Right lobe of liver (tissue), 6 donors: ENCODE data around the gene DLX3. TPM values are rescaled to one million over a fixed set of nuclear protein-coding genes. Genes with fewer than 3 reads are reported as not detected.

Source experiments
- ATAC-seq, 4 donors: fragments of 200-7000 bp; cut with Tn5 transposase; one replicate each; pipeline ENCODE4 v1.9.1; 2020; ENCODE audit warnings: mild to moderate bottlenecking in 4 of 4, moderate library complexity in 4 of 4
- DNase-seq, 3 donors: peaks; one replicate each; pipeline ENCODE4 v3.0.0-alpha.2; 2020
- H3K27ac ChIP-seq, 3 donors: fragments of 200-600 bp; one replicate each; pipeline ENCODE4 v1.8.0; 2022
- H3K27me3 ChIP-seq, 2 donors: fragments of 200-600 bp; one replicate each; pipeline ENCODE4 v1.8.0; 2022
- H3K36me3 ChIP-seq, 4 donors: fragments of 200-600 bp; sonication (generic) in 1 of 4; one replicate each; pipeline versions ENCODE4 v1.5.1 to v1.8.0; 2017 to 2022; ENCODE audit warnings: control low read depth in 1 of 4
- H3K4me1 ChIP-seq, 4 donors: fragments of 200-600 bp; sonication (generic) in 1 of 4; one replicate each; pipeline versions ENCODE4 v1.5.1 to v1.8.0; 2017 to 2022; ENCODE audit warnings: control low read depth in 1 of 4
- H3K4me3 ChIP-seq, 3 donors: fragments of 200-600 bp; one replicate each; pipeline ENCODE4 v1.8.0; 2022
- H3K9me3 ChIP-seq, 4 donors: fragments of 200-600 bp; sonication (generic) in 1 of 4; one replicate each; pipeline versions ENCODE4 v1.5.1 to v1.8.0; 2017 to 2022; ENCODE audit warnings: control low read depth in 1 of 4
- CTCF ChIP-seq, 4 donors: fragments of 200-600 bp in 3 of 4; fragments of 450-650 bp in 1 of 4; IDR thresholded peaks; one replicate each; pipeline versions ENCODE4 v1.5.1 to v1.8.0; 2016 to 2022; ENCODE audit warnings: antibody characterized with exemption in 4 of 4, mild to moderate bottlenecking in 2 of 4
- POLR2A ChIP-seq: fragments of 450-650 bp; IDR thresholded peaks from one replicate; pipeline ENCODE4 v1.6.1; 2017; ENCODE audit warnings: antibody characterized with exemption, mild to moderate bottlenecking
- WGBS: methylation state at CpG from one replicate; pipeline ENCODE4 v1.1.6; 2018; ENCODE audit warnings: low coverage, low lambda C conversion rate; ENCODE audit not compliant: insufficient coverage; ENCODE audit errors: missing lambda C conversion rate; 5-methylcytosine and 5-hydroxymethylcytosine counted together
- intact Hi-C, 2 donors: fragments of 100-400 bp; cut with DNase I; formaldehyde crosslinking; loops; one replicate each; pipeline versions ENCODE4 v1.11.2 to v1.14.1; 2022
- total RNA-seq, 6 experiments: library from RNA; depleted of rRNA in 2 of 6; stranded (reverse); fragments of >200 nt in 2 of 6; fragmentation: NEBNext Ultra II Directional in 3 of 6; extraction: Animal tissue kit (Norgen Biotek cat#: 25700) in 3 of 6; gene quantifications; one replicate each; pipeline versions ENCODE4 v1.1.0 to v1.2.4, GENCODE V29; 2016 to 2023
- donor health status: DM: no; HTN: yes; CAD: no.
- donor health status: DM: no; HTN: no; CAD: no.
- donor health status: DM: no; HTN: no; CAD: no.
- donor health status: DM: no; HTN: yes; CAD: no.
- donor health status: DM: no; HTN: yes; CAD: no.

The DLX3 gene
- total RNA-seq, 6 experiments from 2014 or later: not detected

GRCh38 chr17:49966767-49967166, 28.3 kb downstream of the DLX3 start:
- H3K9me3 ChIP-seq: no peaks in the 10 kb centered on the region
- peaks cover 4 to 48% of the 10 kb centered on the region in 2 donors for H3K27me3 ChIP-seq

GRCh38 chr17:49965524-49965909, 29.5 kb downstream of the DLX3 start:
- no peak for TF ChIP-seq CTCF (IDR thresholded peaks at IDR 0.05)
- no peak overlapping the region for H3K27ac ChIP-seq
- H3K4me3 ChIP-seq: no peak overlapping the region
- no peak for ATAC-seq
- H3K27me3 ChIP-seq: peaks cover 4 to 42% of the 10 kb centered on the region in 2 donors
- H3K9me3 ChIP-seq: no peaks in the 10 kb centered on the region
- peaks cover 0 to 5% (median 0%) of the 10 kb centered on the region in 4 donors for H3K4me1 ChIP-seq
- H3K36me3 ChIP-seq: no peaks in the 10 kb centered on the region
- DNase-seq: no peak
- WGBS: 7% methylated on average over 8 of the region's 16 CpGs
- intact Hi-C loops: no loop called here

More at GRCh38 chr17:49966767-49967166, 28.3 kb downstream of the DLX3 start:
- no peaks in the 10 kb centered on the region for H3K36me3 ChIP-seq
- ATAC-seq (no peak), DNase-seq (no peak)
- 15% methylated on average over 3 of the region's 3 CpGs for WGBS
- intact Hi-C loops: no loop called here
- peaks cover 0 to 5% (median 0%) of the 10 kb centered on the region in 4 donors for H3K4me1 ChIP-seq
- TF ChIP-seq POLR2A (no peak), CTCF (IDR thresholded peaks at IDR 0.05) (no peak)
- no peak overlapping the region for H3K27ac ChIP-seq
- no peak overlapping the region for H3K4me3 ChIP-seq

GRCh38 chr17:49964769-49965523, 30.1 kb downstream of the DLX3 start:
- Histone ChIP-seq H3K27ac (no peak overlapping the region), H3K4me3 (no peak overlapping the region), H3K36me3 (no peaks in the 10 kb centered on the region), H3K4me1 (peaks cover 0 to 5% (median 0%) of the 10 kb centered on the region in 4 donors), H3K27me3 (peaks cover 4 to 42% of the 10 kb centered on the region in 2 donors), H3K9me3 (no peaks in the 10 kb centered on the region)
- no peak for ATAC-seq
- DNase-seq: no peak
- TF ChIP-seq POLR2A (no peak), CTCF (IDR thresholded peaks at IDR 0.05) (no peak)
- WGBS: 6% methylated on average over 36 of the region's 52 CpGs
- intact Hi-C loops: no loop called here

- H3K9me3 ChIP-seq: no peaks in the 10 kb centered on the region
- ATAC-seq (no peak), DNase-seq (no peak)
- no peak overlapping the region for H3K4me3 ChIP-seq
- intact Hi-C loops: no loop called here
- 5% methylated on average over 17 of the region's 18 CpGs for WGBS
- no peaks in the 10 kb centered on the region for H3K36me3 ChIP-seq
- TF ChIP-seq POLR2A (no peak), CTCF (IDR thresholded peaks at IDR 0.05) (no peak)
- H3K27ac ChIP-seq: no peak overlapping the region
- peaks cover 4 to 39% of the 10 kb centered on the region in 2 donors for H3K27me3 ChIP-seq
- H3K4me1 ChIP-seq: peaks cover 0 to 2% (median 0%) of the 10 kb centered on the region in 4 donors
Observed at GRCh38 chr17:49964303-49964768, 30.7 kb downstream of the DLX3 start.
